ENCODE measurements around the gene SEPTIN11. TPM values are rescaled to one million over a fixed set of nuclear protein-coding genes. Genes with fewer than 3 reads are reported as not detected.
A peak's percentile ranks its signal among the peaks of the same experiment; 100 is the strongest.

The SEPTIN11 gene
- total and polyA plus RNA-seq, 2 experiments from 2014 or later = 488 to 867 TPM

- Histone ChIP-seq H4K20me1 (ENCODE audit: insufficient read depth) (peaks cover 24% of the 10 kb centered on the region; the same call in 1 of the 2 replicates), H3K4me2 (ENCODE audit: unreplicated experiment) (peak overlapping the region; percentile 94), H3K9me3 (ENCODE audit: low read depth) (no peaks in the 10 kb centered on the region), H3F3A (ENCODE audit: insufficient read depth) (peaks cover 60% of the 10 kb centered on the region), H3K36me3 (ENCODE audit: low read depth) (peaks cover 20% of the 10 kb centered on the region; the same call in 1 of the 2 replicates), H3K4me1 (ENCODE audit: insufficient read depth) (peaks cover 52% of the 10 kb centered on the region), H3K9ac (no peak overlapping the region), H3K79me2 (ENCODE audit: insufficient read depth) (peaks cover 100% of the 10 kb centered on the region), H3K27me3 (replicated peaks; ENCODE audit: insufficient read depth) (no peaks in the 10 kb centered on the region), H3K4me3 (peak overlapping the region; percentile 96), H3K27ac (peak overlapping the region; percentile 25), H2AFZ (no peak overlapping the region), H3K9me2 (ENCODE audit: insufficient read depth) (no peaks in the 10 kb centered on the region)
- WGBS, 2 experiments (ENCODE audit: low coverage in 1 of 2, low lambda C conversion rate in 2 of 2, missing lambda C conversion rate in 2 of 2) = 70 to 75% methylated on average over 3 of the region's 3 CpGs
- peak; percentile 36 for DNase-seq
- TF ChIP-seq EZH2 (IDR thresholded peaks at IDR 0.05; ENCODE audit: insufficient read depth, poor library complexity, severe bottlenecking) (no peak), EZH2phosphoT487 (IDR thresholded peaks at IDR 0.05; ENCODE audit: insufficient read depth, low read depth) (no peak)
- in situ Hi-C loops (cut with MboI) = no loop called here
Measured at GRCh38 chr4:76953956-76954355, 4.4 kb downstream of the SEPTIN11 start.

GRCh38 chr4:76954489-76954888, 4.9 kb downstream of the SEPTIN11 start:
- peak overlapping the region; percentile 94 for H3K4me2 ChIP-seq (ENCODE audit: unreplicated experiment)
- H2AFZ ChIP-seq = no peak overlapping the region
- H3K27me3 ChIP-seq (replicated peaks; ENCODE audit: insufficient read depth) = no peaks in the 10 kb centered on the region
- peaks cover 20% of the 10 kb centered on the region; the same call in 1 of the 2 replicates for H3K36me3 ChIP-seq (ENCODE audit: low read depth)
- no peaks in the 10 kb centered on the region for H3K9me2 ChIP-seq (ENCODE audit: insufficient read depth)
- peaks cover 63% of the 10 kb centered on the region for H3F3A ChIP-seq (ENCODE audit: insufficient read depth)
- no peaks in the 10 kb centered on the region for H3K9me3 ChIP-seq (ENCODE audit: low read depth)
- H3K4me1 ChIP-seq (ENCODE audit: insufficient read depth) = peaks cover 52% of the 10 kb centered on the region
- H4K20me1 ChIP-seq (ENCODE audit: insufficient read depth) = peaks cover 24% of the 10 kb centered on the region; the same call in 1 of the 2 replicates
- DNase-seq = no peak
- in situ Hi-C loops (cut with MboI) = no loop called here
- 0 out of 2 replicates have a peak overlapping the region, but pooled peaks have one; percentile 22 for H3K4me3 ChIP-seq
- H3K79me2 ChIP-seq (ENCODE audit: insufficient read depth) = peaks cover 100% of the 10 kb centered on the region
- H3K27ac ChIP-seq = peak overlapping the region; percentile 25
- TF ChIP-seq EZH2 (IDR thresholded peaks at IDR 0.05; ENCODE audit: insufficient read depth, poor library complexity, severe bottlenecking) = no peak
- no peak for TF ChIP-seq EZH2phosphoT487 (IDR thresholded peaks at IDR 0.05; ENCODE audit: insufficient read depth, low read depth)
- WGBS, 2 experiments (ENCODE audit: low coverage in 1 of 2, low lambda C conversion rate in 2 of 2, missing lambda C conversion rate in 2 of 2) = 71 to 73% methylated on average over 4 of the region's 4 CpGs
- no peak overlapping the region for H3K9ac ChIP-seq

GRCh38 chr4:76955182-76955581, 5.6 kb downstream of the SEPTIN11 start:
- Histone ChIP-seq H3K27me3 (replicated peaks; ENCODE audit: insufficient read depth) (no peaks in the 10 kb centered on the region), H3K4me2 (ENCODE audit: unreplicated experiment) (peak overlapping the region; percentile 94), H3K4me1 (ENCODE audit: insufficient read depth) (peaks cover 57% of the 10 kb centered on the region), H3K9me2 (ENCODE audit: insufficient read depth) (no peaks in the 10 kb centered on the region), H3F3A (ENCODE audit: insufficient read depth) (peaks cover 69% of the 10 kb centered on the region), H3K9me3 (ENCODE audit: low read depth) (no peaks in the 10 kb centered on the region), H3K27ac (peak overlapping the region; percentile 41), H4K20me1 (ENCODE audit: insufficient read depth) (peaks cover 24% of the 10 kb centered on the region; the same call in 1 of the 2 replicates), H3K9ac (peak overlapping the region; percentile 9; the same call in 1 of the 2 replicates), H2AFZ (no peak overlapping the region), H3K4me3 (peak overlapping the region; percentile 21), H3K36me3 (ENCODE audit: low read depth) (peaks cover 20% of the 10 kb centered on the region; the same call in 1 of the 2 replicates), H3K79me2 (ENCODE audit: insufficient read depth) (peaks cover 100% of the 10 kb centered on the region)
- in situ Hi-C loops (cut with MboI) = no loop called here
- no peak for TF ChIP-seq EZH2 (IDR thresholded peaks at IDR 0.05; ENCODE audit: insufficient read depth, poor library complexity, severe bottlenecking)
- TF ChIP-seq EZH2phosphoT487 (IDR thresholded peaks at IDR 0.05; ENCODE audit: insufficient read depth, low read depth) = no peak
- 29 to 35% methylated on average over 1 of the region's 1 CpG for WGBS, 2 experiments (ENCODE audit: low coverage in 1 of 2, low lambda C conversion rate in 2 of 2, missing lambda C conversion rate in 2 of 2)
- DNase-seq = peak; percentile 76

GRCh38 chr4:76957004-76957738, 7.6 kb downstream of the SEPTIN11 start:
- no peak overlapping the region; the same call in 1 of the 2 replicates for H3K4me3 ChIP-seq
- 59 to 67% methylated on average over 4 of the region's 4 CpGs for WGBS, 2 experiments (ENCODE audit: low coverage in 1 of 2, low lambda C conversion rate in 2 of 2, missing lambda C conversion rate in 2 of 2)
- peaks cover 39% of the 10 kb centered on the region; the same call in 1 of the 2 replicates for H4K20me1 ChIP-seq (ENCODE audit: insufficient read depth)
- H3K9me3 ChIP-seq (ENCODE audit: low read depth) = no peaks in the 10 kb centered on the region
- TF ChIP-seq EZH2 (IDR thresholded peaks at IDR 0.05; ENCODE audit: insufficient read depth, poor library complexity, severe bottlenecking) (no peak), EZH2phosphoT487 (IDR thresholded peaks at IDR 0.05; ENCODE audit: insufficient read depth, low read depth) (no peak)
- H3K27me3 ChIP-seq (replicated peaks; ENCODE audit: insufficient read depth) = no peaks in the 10 kb centered on the region
- H3F3A ChIP-seq (ENCODE audit: insufficient read depth) = peaks cover 77% of the 10 kb centered on the region
- H3K4me2 ChIP-seq (ENCODE audit: unreplicated experiment) = no peak overlapping the region
- peaks cover 100% of the 10 kb centered on the region for H3K79me2 ChIP-seq (ENCODE audit: insufficient read depth)
- H3K4me1 ChIP-seq (ENCODE audit: insufficient read depth) = peaks cover 75% of the 10 kb centered on the region
- peaks cover 31% of the 10 kb centered on the region for H3K36me3 ChIP-seq (ENCODE audit: low read depth)
- in situ Hi-C loops (cut with MboI) = no loop called here
- no peak overlapping the region for H2AFZ ChIP-seq
- DNase-seq = peak; percentile 62
- H3K27ac ChIP-seq = peak overlapping the region; percentile 41
- no peak overlapping the region for H3K9ac ChIP-seq
- H3K9me2 ChIP-seq (ENCODE audit: insufficient read depth) = no peaks in the 10 kb centered on the region
